ENCODE results near the gene MBP. TPM values are rescaled to one million over a fixed set of nuclear protein-coding genes. Genes with fewer than 3 reads are reported as not detected.

MBP gene
- total RNA-seq, 1 experiment from 2014 or later: 88.8 TPM

GRCh38 chr18:77168811-77169311 is 36.3 kb upstream of the MBP start:
- ATAC-seq: no peak
- no TSS peak for BruUV-seq (replicated peaks)
- in situ Hi-C loops (cut with HindIII; ENCODE audit: low pct_unique_long_range_greater_than_20kb, low sequenced_read_pairs) (no loop called here), intact Hi-C loops (cut with micrococcal nuclease; ENCODE audit: unreplicated experiment) (no loop called here)
- Histone ChIP-seq H3K4me1 (ENCODE audit: control insufficient read depth, insufficient read depth, low read length) (no peaks in the 10 kb centered on the region), H3K4me3 (ENCODE audit: low read depth in 2 of 2, low read length in 2 of 2) (no peak overlapping the region), H3K27ac (ENCODE audit: low read length) (no peak overlapping the region), H3K36me3 (ENCODE audit: control insufficient read depth, insufficient read depth, low read length) (no peaks in the 10 kb centered on the region), H3K9me3 (ENCODE audit: control insufficient read depth, insufficient read depth, low read depth, low read length) (no peaks in the 10 kb centered on the region), H3K27me3 (ENCODE audit: control insufficient read depth, insufficient read depth, low read length) (no peaks in the 10 kb centered on the region)
- TF ChIP-seq POLR2AphosphoS5 (IDR thresholded peaks at IDR 0.05; ENCODE audit: low read depth, low read length): no peak
- TF ChIP-seq SIN3A (IDR thresholded peaks at IDR 0.05; ENCODE audit: borderline replicate concordance, insufficient read depth, low read depth, low read length): no peak
- no peak for TF ChIP-seq TCF7L2 (IDR thresholded peaks at IDR 0.05; ENCODE audit: low read depth, low read length)
- TF ChIP-seq CTCF (IDR thresholded peaks at IDR 0.05): no peak
- TF ChIP-seq REST (IDR thresholded peaks at IDR 0.05; ENCODE audit: insufficient read depth in 1 of 2, low read depth in 2 of 2, low read length in 1 of 2): no peak
- ChIA-PET CTCF (no interaction called here), POLR2A (no interaction called here)
- DNase-seq (ENCODE audit: low read depth, low spot score): no peak

- DNase-seq (ENCODE audit: low read depth, low spot score): no peak
- no peak overlapping the region for H3K27ac ChIP-seq (ENCODE audit: low read length)
- intact Hi-C loops (cut with micrococcal nuclease; ENCODE audit: unreplicated experiment): no loop called here
- POLR2A ChIA-PET: no interaction called here
- CTCF ChIA-PET: no interaction called here
- H3K36me3 ChIP-seq (ENCODE audit: control insufficient read depth, insufficient read depth, low read length): no peaks in the 10 kb centered on the region
- no peak for ATAC-seq
- in situ Hi-C loops (cut with HindIII; ENCODE audit: low pct_unique_long_range_greater_than_20kb, low sequenced_read_pairs): no loop called here
- BruUV-seq (replicated peaks): no TSS peak
- no peaks in the 10 kb centered on the region for H3K9me3 ChIP-seq (ENCODE audit: control insufficient read depth, insufficient read depth, low read depth, low read length)
- no peak for TF ChIP-seq TCF7L2 (IDR thresholded peaks at IDR 0.05; ENCODE audit: low read depth, low read length)
- TF ChIP-seq REST (IDR thresholded peaks at IDR 0.05; ENCODE audit: insufficient read depth in 1 of 2, low read depth in 2 of 2, low read length in 1 of 2): no peak
- TF ChIP-seq CTCF (IDR thresholded peaks at IDR 0.05): no peak
- TF ChIP-seq SIN3A (IDR thresholded peaks at IDR 0.05; ENCODE audit: borderline replicate concordance, insufficient read depth, low read depth, low read length): no peak
- no peak for TF ChIP-seq POLR2AphosphoS5 (IDR thresholded peaks at IDR 0.05; ENCODE audit: low read depth, low read length)
- H3K4me1 ChIP-seq (ENCODE audit: control insufficient read depth, insufficient read depth, low read length): no peaks in the 10 kb centered on the region
- H3K4me3 ChIP-seq (ENCODE audit: low read depth in 2 of 2, low read length in 2 of 2): no peak overlapping the region
- no peaks in the 10 kb centered on the region for H3K27me3 ChIP-seq (ENCODE audit: control insufficient read depth, insufficient read depth, low read length)
Observed at GRCh38 chr18:77167251-77167650, 34.7 kb upstream of the MBP start.
